GM18505 (cell line): Measurements from ENCODE around the gene NOMO2.
"Not testable (repeated sequence)": the region's sequence is repeated elsewhere in the genome, so short reads cannot be mapped to it uniquely, and the experiment has no call there.

Experiments used
- ATAC-seq: cut with Tn5 transposase; IDR thresholded peaks from one replicate; pipeline ENCODE4 v1.9.1; 2021; ENCODE audit not compliant: unreplicated experiment

NOMO2 gene

GRCh38 chr16:18531323-18531722, 30.6 kb downstream of the NOMO2 start:
- ATAC-seq = not testable (repeated sequence)

DNA sequence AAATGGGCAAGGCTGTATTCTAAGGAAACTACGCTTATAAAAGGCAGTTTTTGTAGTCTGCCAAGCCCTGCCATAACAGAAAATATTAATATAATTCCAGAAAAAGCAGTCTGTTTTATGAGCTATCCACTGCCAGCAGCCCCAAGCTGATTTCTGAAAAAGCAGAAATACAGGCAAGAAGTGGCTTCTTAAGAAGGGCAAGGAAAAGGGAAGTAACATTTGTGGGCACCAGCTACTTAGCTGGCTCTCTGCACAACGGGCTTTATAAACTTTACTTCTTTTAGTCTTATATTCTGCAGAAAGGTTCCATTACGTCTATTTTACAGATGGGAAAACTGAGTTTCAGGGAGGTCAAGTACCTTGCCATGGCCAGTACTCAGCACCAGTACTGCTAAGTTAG, 31.6 kb downstream of the NOMO2 start:
- ATAC-seq = not testable (repeated sequence)

DNA sequence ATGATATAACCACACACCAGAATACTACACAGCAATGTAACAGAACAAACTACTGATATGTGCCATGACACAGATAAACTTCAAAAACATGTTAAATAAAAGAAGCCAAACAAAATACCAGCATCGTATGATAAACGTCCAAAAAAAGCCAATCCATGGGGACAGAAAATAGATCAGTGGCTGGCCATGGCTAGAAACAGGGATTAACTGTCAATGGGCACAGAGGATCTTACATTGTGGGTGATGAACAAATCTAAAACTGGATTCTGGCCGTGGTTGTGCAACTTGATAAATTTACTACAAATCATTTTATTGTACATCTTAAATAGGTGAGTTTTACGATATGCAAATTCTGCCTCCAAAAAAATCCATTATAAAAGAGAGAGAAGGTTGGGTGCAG, 35.4 kb downstream of the NOMO2 start:
- ATAC-seq = not testable (repeated sequence)

GRCh38 chr16:18525882-18526482, 35.9 kb downstream of the NOMO2 start:
- not testable (repeated sequence) for ATAC-seq

DNA sequence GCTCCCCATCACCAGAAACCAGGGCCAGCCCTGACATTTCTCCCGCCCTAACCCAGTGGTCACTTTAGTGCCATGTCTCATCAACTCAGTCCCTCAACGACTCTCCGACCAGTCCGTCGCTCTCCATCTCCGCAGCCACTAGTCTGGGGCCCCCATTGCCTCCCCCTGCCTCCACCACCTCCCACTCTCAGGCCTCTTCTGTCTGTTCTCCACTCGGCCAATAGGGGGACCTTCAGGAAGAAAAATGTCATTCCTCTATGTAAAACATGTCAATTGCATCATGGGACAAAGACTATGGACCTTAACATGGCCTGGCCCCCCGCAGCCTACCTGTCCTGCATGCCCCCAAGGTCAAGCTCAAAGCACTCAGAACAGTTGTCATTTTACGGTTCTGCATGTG, 39.3 kb downstream of the NOMO2 start:
- not testable (repeated sequence) for ATAC-seq

DNA sequence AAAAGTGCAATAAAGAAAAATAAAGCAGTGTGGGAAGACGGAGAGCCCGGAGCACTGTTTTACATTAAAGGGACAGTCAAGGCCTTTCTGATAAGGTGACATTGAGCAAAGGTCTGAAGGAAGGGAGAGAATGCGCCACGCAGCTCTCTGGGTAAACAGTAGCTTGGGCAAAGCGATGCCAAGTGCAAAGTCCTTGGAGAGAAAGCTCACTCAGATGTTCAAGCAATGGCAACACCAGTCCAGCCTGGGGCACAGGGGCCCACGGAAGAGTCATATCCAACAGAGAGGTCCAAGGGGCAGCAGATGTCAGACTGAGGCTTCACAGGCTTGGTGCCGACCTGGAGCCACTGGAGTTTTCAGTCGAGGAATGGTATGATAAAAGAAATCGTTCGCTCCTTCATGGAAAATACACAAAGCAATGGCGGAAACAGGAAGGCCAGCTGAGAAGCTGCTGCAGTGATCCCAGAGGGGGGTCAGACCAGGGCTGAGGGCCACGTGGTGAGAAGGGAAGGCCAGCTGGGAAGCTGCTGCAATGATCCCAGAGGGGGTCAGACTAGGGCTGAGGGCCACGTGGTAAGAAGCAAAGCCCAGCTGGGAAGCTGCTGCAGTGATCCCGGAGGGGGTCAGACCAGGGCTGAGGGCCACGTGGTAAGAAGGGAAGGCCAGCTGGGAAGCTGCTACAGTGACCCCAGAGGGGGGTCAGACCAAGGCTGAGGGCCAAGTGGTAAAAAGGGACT, 40.3 kb downstream of the NOMO2 start:
- not testable (repeated sequence) for ATAC-seq

GRCh38 chr16:18518536-18519283, 43.2 kb downstream of the NOMO2 start:
- not testable (repeated sequence) for ATAC-seq

GRCh38 chr16:18498430-18498829, 63.5 kb downstream of the NOMO2 start:
- not testable (repeated sequence) for ATAC-seq

DNA sequence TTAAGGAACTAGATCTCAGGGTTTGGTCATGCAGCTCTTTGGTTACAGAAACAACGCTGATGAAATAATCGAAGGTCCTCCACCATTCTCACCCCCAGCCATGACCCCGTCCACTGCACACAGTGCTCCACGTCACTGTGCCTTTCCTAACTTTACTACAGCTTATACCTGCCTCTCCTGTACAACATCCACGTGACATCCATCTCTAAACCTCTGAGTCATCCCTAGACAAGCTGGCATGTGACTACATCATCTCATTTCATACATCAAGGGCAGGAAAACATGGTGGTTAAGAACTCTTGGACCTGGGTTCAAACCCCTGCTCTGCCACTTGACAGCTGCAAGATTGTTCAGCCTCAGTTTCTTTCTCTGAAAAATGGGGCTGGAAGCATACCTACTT, 64.9 kb downstream of the NOMO2 start:
- not testable (repeated sequence) for ATAC-seq

DNA sequence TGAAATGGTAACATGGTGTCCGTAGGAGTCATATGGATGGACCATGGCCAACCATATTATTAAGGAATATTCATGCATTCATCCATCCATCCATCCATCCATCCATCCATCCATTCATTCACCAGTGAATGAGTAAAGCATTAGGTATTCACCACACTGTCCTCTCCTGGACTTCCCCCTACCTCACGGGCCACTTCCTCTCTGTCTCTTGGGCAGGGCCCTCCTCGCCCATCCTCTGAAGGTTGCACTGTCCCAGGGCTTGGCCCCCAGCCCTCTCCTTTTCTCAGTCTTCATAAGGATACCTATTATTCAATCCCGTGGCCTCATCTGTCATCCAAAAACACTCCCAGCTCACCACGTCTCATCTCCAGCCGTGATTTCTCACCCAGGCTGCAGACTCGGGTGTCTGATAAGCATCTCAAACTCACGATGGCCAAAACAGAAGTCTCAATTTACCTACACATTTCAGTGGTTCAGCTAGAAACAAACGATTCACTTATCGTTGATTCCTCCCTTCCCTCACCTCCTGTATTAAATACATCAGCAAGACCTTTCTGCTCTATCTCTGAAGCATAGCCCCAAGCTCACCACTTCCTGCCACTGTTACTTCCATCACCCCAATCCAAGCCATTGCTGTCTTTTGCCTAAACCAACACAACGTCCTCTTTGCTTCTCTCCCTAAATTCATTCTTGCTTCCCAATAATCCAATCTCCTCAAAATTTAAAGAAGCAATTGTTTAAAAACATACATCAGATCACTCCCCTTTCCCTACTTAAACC, 69.6 kb downstream of the NOMO2 start:
- ATAC-seq = not testable (repeated sequence)

GRCh38 chr16:18436025-18436424, 125.9 kb downstream of the NOMO2 start:
- ATAC-seq = not testable (repeated sequence)

- not testable (repeated sequence) for ATAC-seq
Measured at GRCh38 chr16:18415827-18416226, 146.1 kb downstream of the NOMO2 start.

GRCh38 chr16:18409532-18410293, 152.2 kb downstream of the NOMO2 start:
- not testable (repeated sequence) for ATAC-seq

DNA sequence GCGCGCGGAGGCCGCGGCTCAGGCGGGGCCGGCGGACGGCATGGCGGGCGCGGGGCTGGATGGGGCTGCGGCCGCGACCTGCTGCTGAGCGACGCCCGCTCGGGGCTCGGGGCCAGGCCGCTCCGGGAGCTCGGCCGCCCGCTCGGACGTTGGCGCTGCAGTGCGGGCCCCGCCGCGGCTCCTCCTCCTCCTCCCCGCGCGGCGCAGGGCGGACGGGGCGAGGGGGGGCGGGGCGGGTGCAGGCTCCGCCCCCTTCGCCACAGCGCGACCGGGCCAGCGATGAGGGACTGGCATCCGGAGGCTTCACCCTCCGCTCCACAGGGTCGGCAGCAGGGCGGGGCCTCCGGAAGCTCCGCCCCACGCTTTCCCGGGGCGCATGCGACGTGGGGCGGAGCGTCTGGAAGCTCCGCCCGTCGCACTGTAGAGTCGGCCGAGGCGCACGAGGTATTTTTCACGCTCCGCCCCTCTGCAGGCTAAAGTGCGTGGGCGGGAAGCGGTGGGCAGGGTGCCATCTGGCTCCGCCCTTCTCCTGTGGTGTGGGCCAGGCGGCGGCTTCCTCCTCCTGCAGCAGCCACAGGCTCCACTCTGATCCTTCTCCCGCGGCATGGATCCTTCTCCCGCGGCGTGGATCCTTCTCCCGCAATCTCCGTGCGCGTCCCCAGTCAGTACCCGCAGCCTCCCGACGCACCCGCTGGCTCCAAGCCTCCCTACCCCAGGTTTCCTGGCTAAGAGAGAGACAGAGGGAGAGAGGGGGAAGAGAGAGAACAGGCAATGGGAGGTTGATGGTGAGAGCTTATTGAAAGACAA, 159.8 kb downstream of the NOMO2 start:
- ATAC-seq = not testable (repeated sequence)

DNA sequence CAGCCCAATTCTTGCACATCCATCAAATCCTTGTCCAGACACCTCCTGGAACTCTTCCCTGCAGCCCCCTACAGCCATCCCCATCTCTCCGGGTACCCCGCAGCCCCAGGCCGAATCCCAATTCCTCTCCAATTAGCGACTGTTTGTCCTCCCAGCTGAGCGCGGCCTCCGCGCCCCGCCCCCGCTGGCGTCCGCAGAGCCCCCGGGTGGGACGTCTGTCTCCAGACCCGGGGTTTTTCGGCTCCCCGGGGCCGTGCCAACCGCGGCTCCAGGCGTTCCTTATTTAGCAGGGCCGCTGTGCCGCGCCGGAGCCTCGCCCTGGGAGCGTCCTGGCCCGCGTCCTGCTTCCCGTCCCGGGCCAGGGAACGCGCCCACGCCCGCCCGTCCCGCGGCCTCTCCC, 160.7 kb downstream of the NOMO2 start:
- not testable (repeated sequence) for ATAC-seq

DNA sequence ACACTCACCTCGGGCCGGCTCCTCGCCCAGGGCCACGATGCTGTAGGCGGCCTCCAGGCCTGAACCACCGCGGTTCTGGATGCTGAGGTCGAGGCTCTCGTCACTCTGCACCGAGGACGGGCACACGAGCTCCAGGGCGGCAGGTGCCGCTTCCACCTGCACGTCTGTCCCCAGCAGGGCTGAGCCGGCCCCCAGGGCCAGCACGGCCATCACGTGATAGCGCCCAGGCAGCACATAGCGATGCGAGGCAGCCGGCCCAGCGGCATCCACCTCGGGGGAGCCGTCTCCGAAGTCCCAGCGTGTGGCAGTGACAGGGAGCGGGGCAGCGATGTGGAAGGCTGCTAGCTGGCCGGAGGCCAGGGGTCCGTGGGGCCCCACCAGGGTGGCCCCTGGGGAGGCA, 167.5 kb downstream of the NOMO2 start:
- ATAC-seq = not testable (repeated sequence)

GRCh38 chr16:18387767-18388166, 174.1 kb downstream of the NOMO2 start:
- not testable (repeated sequence) for ATAC-seq

- not testable (repeated sequence) for ATAC-seq
Measured at GRCh38 chr16:18386517-18386916, 175.4 kb downstream of the NOMO2 start.

DNA sequence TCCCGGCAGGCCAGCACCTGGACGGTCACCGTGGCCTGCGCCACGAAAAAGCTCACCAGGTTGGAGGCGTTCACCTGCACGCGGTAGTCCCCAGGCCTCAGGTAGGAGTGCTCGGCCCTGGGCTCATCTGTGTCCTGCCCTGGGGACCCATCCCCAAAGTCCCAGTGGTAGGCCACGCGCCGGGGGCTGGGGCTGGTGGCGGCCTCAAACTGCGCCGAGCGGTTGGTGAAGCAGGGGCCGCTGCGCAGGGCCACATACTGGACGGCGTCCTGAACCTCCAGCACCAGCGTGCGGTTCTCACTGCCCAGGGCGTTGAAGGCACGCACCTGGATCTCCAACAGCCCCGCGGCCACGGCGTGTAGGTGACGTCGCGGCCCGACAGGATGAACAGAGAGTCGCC, 176.6 kb downstream of the NOMO2 start:
- ATAC-seq = not testable (repeated sequence)
